GM18526 (cell line): ENCODE measurements around the gene GLIS1.

ENCODE experiments used
- POLR2A ChIP-seq: IDR thresholded peaks from 3 replicates; pipeline ENCODE4 v1.6.1; 2011; ENCODE audit not compliant: insufficient read length; ENCODE audit errors: extremely low read depth

The GLIS1 gene

GRCh38 chr1:53601031-53601745 lies 137.8 kb downstream of the GLIS1 start:
- TF ChIP-seq POLR2A: no peak

GRCh38 chr1:53600561-53600960 lies 138.4 kb downstream of the GLIS1 start:
- TF ChIP-seq POLR2A: no peak

GRCh38 chr1:53600001-53600400 lies 139.0 kb downstream of the GLIS1 start:
- no peak for TF ChIP-seq POLR2A

GRCh38 chr1:53599481-53599880 lies 139.5 kb downstream of the GLIS1 start:
- TF ChIP-seq POLR2A: no peak

- no peak for TF ChIP-seq POLR2A
Measured at GRCh38 chr1:53598966-53599365, 140.0 kb downstream of the GLIS1 start.

GRCh38 chr1:53595906-53596305 lies 143.1 kb downstream of the GLIS1 start:
- no peak for TF ChIP-seq POLR2A

GRCh38 chr1:53594391-53595180 lies 144.4 kb downstream of the GLIS1 start:
- TF ChIP-seq POLR2A: no peak

- no peak for TF ChIP-seq POLR2A
Measured at GRCh38 chr1:53593758-53594380, 145.1 kb downstream of the GLIS1 start.

- TF ChIP-seq POLR2A: no peak
Measured at GRCh38 chr1:53592985-53593757, 145.8 kb downstream of the GLIS1 start.

- no peak for TF ChIP-seq POLR2A
Measured at GRCh38 chr1:53592521-53592982, 146.4 kb downstream of the GLIS1 start.

- TF ChIP-seq POLR2A: no peak
Measured at GRCh38 chr1:53591924-53592323, 147.0 kb downstream of the GLIS1 start.

GRCh38 chr1:53590531-53591515 lies 148.1 kb downstream of the GLIS1 start:
- no peak for TF ChIP-seq POLR2A

- TF ChIP-seq POLR2A: no peak
Measured at GRCh38 chr1:53590104-53590503, 148.9 kb downstream of the GLIS1 start.
